HG02870 (cell line): ENCODE data around the gene PEAK1.
"Not testable (repeated sequence)": the region's sequence is repeated elsewhere in the genome, so short reads cannot be mapped to it uniquely, and the experiment has no call there.

Source experiments
- ATAC-seq: cut with Tn5 transposase; IDR thresholded peaks from one replicate; pipeline ENCODE4 v1.9.1; 2021; ENCODE audit warnings: mild to moderate bottlenecking, moderate library complexity; ENCODE audit not compliant: unreplicated experiment

Gene PEAK1

GRCh38 chr15:77183066-77183465 lies 236.8 kb downstream of the PEAK1 start:
- no peak for ATAC-seq

- peak; percentile 49 for ATAC-seq
These were observed 238.4 kb downstream of the PEAK1 start for GRCh38 chr15:77181305-77182074.

- no peak for ATAC-seq
These were observed 239.1 kb downstream of the PEAK1 start for GRCh38 chr15:77180757-77181156.

GRCh38 chr15:77180270-77180669 lies 239.6 kb downstream of the PEAK1 start:
- ATAC-seq, result no peak

GRCh38 chr15:77179541-77179998 lies 240.3 kb downstream of the PEAK1 start:
- ATAC-seq, result peak; percentile 55

GRCh38 chr15:77178411-77178810 lies 241.5 kb downstream of the PEAK1 start:
- no peak for ATAC-seq

- not testable (repeated sequence) for ATAC-seq
These were observed 243.8 kb downstream of the PEAK1 start for GRCh38 chr15:77176148-77176547.

GRCh38 chr15:77173487-77173886 lies 246.4 kb downstream of the PEAK1 start:
- ATAC-seq, result no peak

- no peak for ATAC-seq
These were observed 248.5 kb downstream of the PEAK1 start for GRCh38 chr15:77171221-77171967.

GRCh38 chr15:77168616-77169015 lies 251.3 kb downstream of the PEAK1 start:
- no peak for ATAC-seq

- ATAC-seq, result no peak
These were observed 251.8 kb downstream of the PEAK1 start for GRCh38 chr15:77168141-77168540.

GRCh38 chr15:77167406-77167805 lies 252.5 kb downstream of the PEAK1 start:
- no peak for ATAC-seq

GRCh38 chr15:77163781-77164384 lies 256.0 kb downstream of the PEAK1 start:
- ATAC-seq, result no peak

GRCh38 chr15:77162872-77163633 lies 256.9 kb downstream of the PEAK1 start:
- ATAC-seq, result no peak

GRCh38 chr15:77160562-77161478 lies 259.1 kb downstream of the PEAK1 start:
- ATAC-seq, result no peak

GRCh38 chr15:77156000-77156399 lies 263.9 kb downstream of the PEAK1 start:
- not testable (repeated sequence) for ATAC-seq

GRCh38 chr15:77148191-77148590 lies 271.7 kb downstream of the PEAK1 start:
- no peak for ATAC-seq

- no peak for ATAC-seq
These were observed 274.5 kb downstream of the PEAK1 start for GRCh38 chr15:77145370-77145769.

GRCh38 chr15:77144492-77145070 lies 275.3 kb downstream of the PEAK1 start:
- no peak for ATAC-seq

- no peak for ATAC-seq
These were observed 275.9 kb downstream of the PEAK1 start for GRCh38 chr15:77144026-77144425.
